GM13977 (cell line): ENCODE measurements around the gene HOXA6.

ENCODE experiments used
- DNase-seq: peaks from one replicate; pipeline ENCODE4 v3.0.0; 2012; ENCODE audit warnings: low spot score
- CTCF ChIP-seq: IDR thresholded peaks from 2 replicates; pipeline ENCODE4 v1.5.1; 2012; ENCODE audit warnings: mild to moderate bottlenecking, control low read depth; ENCODE audit not compliant: insufficient read depth; ENCODE audit errors: extremely low read depth, missing control alignments
- in situ Hi-C: fragments of 300-500 bp; cut with MboI; formaldehyde crosslinking; loops from one replicate; pipeline ENCODE4 v1.12.0; 2022; ENCODE audit warnings: low sequenced_read_pairs, low pct_unique_long_range_greater_than_20kb, mixed read lengths, inconsistent platforms; ENCODE audit not compliant: unreplicated experiment

HOXA6 gene

DNA sequence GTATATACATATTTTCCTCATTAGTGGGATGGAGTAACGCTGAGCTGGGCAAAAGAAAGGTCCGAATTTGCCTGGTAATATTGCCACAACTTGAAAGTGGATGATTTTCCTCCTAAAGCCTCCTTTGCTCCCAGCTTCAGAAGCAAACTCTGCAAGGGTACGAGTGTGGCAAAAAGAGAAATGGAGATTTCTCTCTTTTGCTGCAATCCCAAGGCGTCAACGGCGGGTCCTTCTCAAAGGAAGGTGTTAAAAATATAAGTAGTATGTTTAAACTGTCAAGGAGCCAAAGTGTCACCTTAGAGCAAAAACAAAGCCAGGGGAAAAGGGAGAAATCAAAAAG, 32.7 kb downstream of the HOXA6 start:
- no peak for DNase-seq
- in situ Hi-C loops: no loop called here
- no peak for TF ChIP-seq CTCF

DNA sequence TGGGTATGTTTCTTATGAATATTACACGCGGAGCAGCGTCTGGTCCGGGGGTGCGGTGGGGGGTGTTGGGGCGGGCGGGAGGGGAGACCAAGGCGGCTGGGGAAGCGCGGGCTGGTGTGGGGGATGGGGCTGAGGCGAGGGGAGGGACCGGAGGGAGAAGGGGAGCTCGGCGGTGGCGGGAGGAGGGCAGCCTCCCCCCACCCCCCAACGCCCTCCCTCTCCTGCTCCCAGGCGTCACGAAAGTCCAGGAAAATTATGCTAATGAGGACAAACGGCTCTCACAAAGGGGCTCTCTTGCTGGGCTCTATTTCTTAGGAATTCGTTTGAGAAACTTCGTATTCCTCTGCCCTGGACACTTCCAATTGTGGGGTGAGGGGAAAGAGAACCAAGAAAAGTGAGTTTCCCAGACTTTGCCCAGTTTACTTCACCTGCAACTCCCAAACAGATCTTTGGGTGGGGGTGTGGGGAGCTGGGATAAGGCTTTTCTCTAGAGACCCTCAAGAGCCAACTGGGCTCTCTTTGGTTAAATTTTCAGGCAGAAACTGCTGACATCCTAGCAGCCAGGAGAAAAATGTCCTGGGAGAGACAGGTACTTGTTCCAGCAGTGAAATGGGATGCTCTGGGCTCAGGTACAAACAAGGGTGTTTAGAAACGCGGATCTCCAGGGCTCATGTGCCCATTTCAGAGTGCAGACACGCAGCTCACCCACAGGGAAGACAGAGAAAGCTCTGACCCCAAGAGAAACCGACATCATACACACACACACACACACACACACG, 33.4 kb downstream of the HOXA6 start:
- DNase-seq: no peak
- in situ Hi-C loops: no loop called here
- no peak for TF ChIP-seq CTCF

DNA sequence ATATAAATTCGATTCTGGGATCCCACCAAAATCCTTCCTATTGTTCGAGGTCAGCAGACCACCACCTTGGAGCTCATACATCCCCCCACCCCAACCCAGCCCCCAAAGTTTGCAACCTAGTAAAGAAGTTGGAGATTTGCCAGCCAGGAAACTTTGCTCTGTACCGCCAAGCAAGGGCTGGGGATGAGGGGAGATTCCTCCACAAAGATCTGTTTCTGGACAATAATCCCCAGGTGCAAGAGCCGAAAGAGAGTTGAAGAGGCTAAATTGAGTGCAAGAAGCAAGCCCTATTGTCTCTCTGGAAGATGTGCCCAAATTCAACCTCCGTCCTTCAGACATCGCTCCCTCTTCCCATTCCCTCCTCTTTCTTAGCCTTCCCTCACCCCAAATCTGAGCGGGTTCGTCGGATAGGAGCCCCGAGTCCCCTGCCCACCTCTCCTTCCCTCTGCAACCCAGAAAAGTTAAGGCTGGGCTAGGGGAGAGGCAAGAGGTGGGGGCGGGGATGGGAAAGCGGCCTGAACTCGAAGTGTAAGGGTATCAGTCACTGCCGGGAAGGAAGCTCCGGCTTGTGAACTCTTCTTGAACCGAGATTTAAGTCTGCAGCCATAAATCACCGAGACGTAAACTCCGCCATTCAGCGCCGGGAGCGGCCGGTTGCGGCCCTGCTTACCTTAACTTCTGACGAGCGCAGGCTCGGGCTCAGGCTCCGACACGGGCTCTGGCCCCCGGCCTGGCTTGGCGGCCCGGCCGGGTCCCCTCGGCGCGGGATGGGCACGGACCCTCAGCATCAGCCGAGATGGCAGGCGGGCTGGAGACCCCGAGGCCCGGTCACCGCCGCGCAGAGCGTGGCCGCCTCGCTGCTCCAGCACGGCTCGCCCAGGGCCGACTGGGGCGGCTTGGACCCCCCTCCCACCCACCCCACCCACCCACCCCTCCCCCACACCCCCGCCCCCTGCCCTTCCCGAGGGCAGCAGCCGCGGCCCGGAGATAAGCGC, 34.3 kb downstream of the HOXA6 start:
- TF ChIP-seq CTCF: no peak
- in situ Hi-C loops: no loop called here
- DNase-seq: no peak

- no peak for DNase-seq
- no peak for TF ChIP-seq CTCF
- in situ Hi-C loops: no loop called here
These were observed 35.2 kb downstream of the HOXA6 start for GRCh38 chr7:27112361-27112760.

- no peak for DNase-seq
- TF ChIP-seq CTCF: no peak
These were observed 35.8 kb downstream of the HOXA6 start for GRCh38 chr7:27111751-27112277.

DNA sequence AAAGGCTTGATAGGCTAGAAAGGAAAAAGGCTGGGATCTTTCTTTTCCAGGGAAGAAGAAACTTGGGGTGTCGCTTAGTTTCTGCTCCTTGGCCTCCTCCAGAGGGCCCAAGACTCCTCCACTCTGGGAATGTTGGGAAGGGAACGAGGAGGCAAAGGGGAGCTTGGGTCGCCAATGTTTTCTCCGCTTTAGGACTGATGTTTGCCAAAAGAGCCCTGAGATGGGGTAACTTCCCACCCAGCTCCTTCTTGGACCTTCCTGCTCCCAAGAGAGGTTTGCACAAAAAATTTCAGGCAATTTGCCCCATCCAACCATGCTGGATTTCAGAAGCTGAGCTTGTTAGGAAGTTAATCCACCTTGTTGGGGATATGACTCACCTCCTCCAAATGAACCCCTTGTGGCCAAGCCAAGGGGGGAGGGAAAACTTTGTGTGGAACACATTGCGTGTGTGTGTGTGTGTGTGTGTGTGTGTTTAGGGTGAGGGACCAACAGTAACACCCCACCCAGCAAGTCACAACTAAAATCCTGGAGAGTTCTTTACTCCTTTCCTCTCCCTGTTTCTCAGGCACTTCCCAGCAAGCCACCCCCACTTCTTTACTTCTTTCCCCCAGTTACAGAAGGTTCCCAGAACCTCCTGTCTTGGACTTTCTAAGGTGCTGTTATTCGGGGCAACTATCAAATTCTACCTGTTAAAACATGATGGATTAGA, 36.4 kb downstream of the HOXA6 start:
- in situ Hi-C loops: no loop called here
- TF ChIP-seq CTCF: no peak
- DNase-seq: no peak

More at GRCh38 chr7:27111751-27112277, 35.8 kb downstream of the HOXA6 start:
- in situ Hi-C loops: no loop called here
